ENCODE data around the gene MUC3A.
"Not testable (repeated sequence)": the region's sequence is repeated elsewhere in the genome, so short reads cannot be mapped to it uniquely, and the experiment has no call there.

The MUC3A gene

GRCh38 chr7:100949227-100949932, at the start of gene MUC3A:
TSS of gene MUC3A (plus strand) at chr7:100949534. CDS start at chr7:100949625, 91 bp downstream.
- no peak for DNase-seq

- DNase-seq: no peak
These were observed 48.4 kb upstream of the MUC3A start for GRCh38 chr7:100900978-100901377.

GRCh38 chr7:100901921-100902332, 47.4 kb upstream of the MUC3A start:
- no peak for DNase-seq

- no peak for DNase-seq
These were observed 46.7 kb upstream of the MUC3A start for GRCh38 chr7:100902638-100903037.

GRCh38 chr7:100908512-100908911, 40.8 kb upstream of the MUC3A start:
- DNase-seq: no peak

- not testable (repeated sequence) for DNase-seq
These were observed 38.9 kb upstream of the MUC3A start for GRCh38 chr7:100910443-100910842.

- no peak for DNase-seq
These were observed 37.9 kb upstream of the MUC3A start for GRCh38 chr7:100911484-100911883.

- no peak for DNase-seq
These were observed 35.0 kb upstream of the MUC3A start for GRCh38 chr7:100914208-100914878.

GRCh38 chr7:100914879-100915447, 34.4 kb upstream of the MUC3A start:
- no peak for DNase-seq

- DNase-seq: not testable (repeated sequence)
These were observed 30.0 kb upstream of the MUC3A start for GRCh38 chr7:100919335-100919734.

GRCh38 chr7:100919779-100920437, 29.4 kb upstream of the MUC3A start:
- not testable (repeated sequence) for DNase-seq

GRCh38 chr7:100921039-100921438, 28.3 kb upstream of the MUC3A start:
- no peak for DNase-seq

- DNase-seq: not testable (repeated sequence)
These were observed 25.7 kb upstream of the MUC3A start for GRCh38 chr7:100923616-100924015.

- no peak for DNase-seq
These were observed 19.5 kb upstream of the MUC3A start for GRCh38 chr7:100929808-100930174.

GRCh38 chr7:100933734-100934133, 15.6 kb upstream of the MUC3A start:
- no peak for DNase-seq

GRCh38 chr7:100935381-100935780, 14.0 kb upstream of the MUC3A start:
- not testable (repeated sequence) for DNase-seq

- not testable (repeated sequence) for DNase-seq
These were observed 13.2 kb upstream of the MUC3A start for GRCh38 chr7:100936167-100936566.

GRCh38 chr7:100942045-100942774, 7.1 kb upstream of the MUC3A start:
- no peak for DNase-seq

GRCh38 chr7:100943693-100944092, 5.6 kb upstream of the MUC3A start:
- no peak for DNase-seq

- DNase-seq: no peak
These were observed 5.2 kb upstream of the MUC3A start for GRCh38 chr7:100944138-100944537.

- DNase-seq: no peak
These were observed 3.2 kb upstream of the MUC3A start for GRCh38 chr7:100946111-100946510.

- no peak for DNase-seq
These were observed 2.5 kb upstream of the MUC3A start for GRCh38 chr7:100946766-100947365.

Measured in activated T-cell treated with anti-CD3 and anti-CD28 coated beads, Interleukin-2, amount 50 U/mL, for 48 hours (primary cell).